OCI-LY1 (cell line): ENCODE measurements around the gene NFAT5.
"Not testable (repeated sequence)": the region's sequence is repeated elsewhere in the genome, so short reads cannot be mapped to it uniquely, and the experiment has no call there.

Experiments
- H2AFZ ChIP-seq: fragments of 200-600 bp; sonication (generic), shearing (Covaris generic); 2 replicates; pipeline ENCODE4 v1.6.0; 2014; ENCODE audit warnings: antibody characterized with exemption, mild to moderate bottlenecking, low read length
- H3F3A ChIP-seq: fragments of 200-600 bp; sonication (generic), shearing (Covaris generic); 2 replicates; pipeline ENCODE4 v1.6.0; 2014; ENCODE audit warnings: mild to moderate bottlenecking, antibody characterized with exemption, low read length, moderate library complexity; ENCODE audit not compliant: insufficient read depth
- H3K27ac ChIP-seq: fragments of 200-600 bp; sonication (generic); 2 replicates; pipeline ENCODE4 v1.5.1; 2014; ENCODE audit warnings: low read length, mixed run types, mild to moderate bottlenecking, low read depth; ENCODE audit not compliant: poor library complexity, severe bottlenecking
- H3K27me3 ChIP-seq: fragments of 200-600 bp; sonication (generic); 2 replicates; pipeline ENCODE4 v1.6.0; 2014; ENCODE audit warnings: antibody characterized with exemption, mild to moderate bottlenecking, low read length, moderate library complexity; ENCODE audit not compliant: insufficient read depth
- H3K36me3 ChIP-seq: fragments of 200-600 bp; sonication (generic); 2 replicates; pipeline ENCODE4 v1.6.1; 2014; ENCODE audit warnings: mild to moderate bottlenecking, antibody characterized with exemption, low read length, moderate library complexity, mixed read lengths; ENCODE audit not compliant: insufficient read depth
- H3K4me1 ChIP-seq: fragments of 200-600 bp; sonication (generic); 2 replicates; pipeline ENCODE4 v1.5.1; 2014; ENCODE audit warnings: mild to moderate bottlenecking, low read length, moderate library complexity; ENCODE audit not compliant: insufficient read depth, severe bottlenecking
- H3K4me2 ChIP-seq: fragments of 200-600 bp; sonication (generic), shearing (Covaris generic); 2 replicates; pipeline ENCODE4 v1.6.1; 2014; ENCODE audit warnings: low read length
- H3K4me3 ChIP-seq: fragments of 200-600 bp; sonication (generic); 2 replicates; pipeline ENCODE4 v1.5.1; 2014; ENCODE audit warnings: low read length, low read depth, mild to moderate bottlenecking, mixed read lengths; ENCODE audit not compliant: poor library complexity, severe bottlenecking
- H3K79me2 ChIP-seq: fragments of 200-600 bp; shearing (Covaris generic); 2 replicates; pipeline ENCODE4 v1.6.1; 2016; ENCODE audit warnings: mixed run types, low read length, mixed read lengths; ENCODE audit not compliant: insufficient read depth
- H3K9ac ChIP-seq: fragments of 200-600 bp; sonication (generic), shearing (Covaris generic); 2 replicates; pipeline ENCODE4 v1.6.1; 2014; ENCODE audit warnings: mild to moderate bottlenecking, low read length, mixed read lengths
- H3K9me2 ChIP-seq: fragments of 200-600 bp; sonication (generic), shearing (Covaris generic); 2 replicates; pipeline ENCODE4 v1.6.1; 2014; ENCODE audit warnings: low read depth, mild to moderate bottlenecking, low read length, mixed read lengths
- H3K9me3 ChIP-seq: fragments of 200-600 bp; shearing (Covaris generic); 2 replicates; pipeline ENCODE4 v1.6.1; 2014; ENCODE audit warnings: low read length, mixed read lengths
- H4K20me1 ChIP-seq: fragments of 200-600 bp; sonication (generic), shearing (Covaris generic); 2 replicates; pipeline ENCODE4 v1.6.0; 2016; ENCODE audit warnings: mild to moderate bottlenecking, low read length; ENCODE audit not compliant: insufficient read depth
- EZH2 ChIP-seq: fragments of 200-600 bp; sonication (generic), shearing (Covaris generic); IDR thresholded peaks from 2 replicates; pipeline ENCODE4 v1.8.0; 2017; ENCODE audit warnings: borderline replicate concordance, mixed run types, mild to moderate bottlenecking, antibody characterized with exemption, low read length, moderate library complexity, mixed read lengths
- TF ChIP-seq, protein P1 (sequence below): fragments of 200-600 bp; sonication (generic), shearing (Covaris generic); IDR thresholded peaks from 2 replicates; pipeline ENCODE4 v1.5.1; 2017; ENCODE audit warnings: mild to moderate bottlenecking, antibody characterized with exemption, low read length, moderate library complexity, mixed read lengths

NFAT5 gene

DNA sequence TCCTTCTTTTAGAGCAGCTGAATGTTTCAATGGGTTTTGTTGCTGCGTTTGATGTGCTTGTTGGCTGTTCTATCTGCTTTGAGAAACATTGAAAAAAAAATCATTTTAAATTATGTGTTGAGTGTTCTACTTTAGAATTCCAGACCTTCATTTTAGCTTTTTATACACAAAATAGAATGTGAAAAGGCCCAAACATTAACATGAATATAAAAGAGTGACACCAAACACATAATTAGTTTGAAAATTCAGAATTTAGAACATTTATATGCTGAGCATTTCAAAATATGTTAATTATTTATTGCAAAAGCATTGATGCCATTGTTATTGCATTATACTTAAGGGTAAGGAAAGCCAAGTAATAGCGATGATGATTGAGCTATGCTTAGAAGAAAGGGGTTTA is 2.9 kb downstream of the NFAT5 start:
- peak overlapping the region; percentile 45 for H3K9ac ChIP-seq
- H3K79me2 ChIP-seq = peaks cover 45% of the 10 kb centered on the region
- no peaks in the 10 kb centered on the region for H3K27me3 ChIP-seq
- H3F3A ChIP-seq = no peaks in the 10 kb centered on the region
- peaks cover 43% of the 10 kb centered on the region for H3K4me1 ChIP-seq
- TF ChIP-seq, protein P1, sequence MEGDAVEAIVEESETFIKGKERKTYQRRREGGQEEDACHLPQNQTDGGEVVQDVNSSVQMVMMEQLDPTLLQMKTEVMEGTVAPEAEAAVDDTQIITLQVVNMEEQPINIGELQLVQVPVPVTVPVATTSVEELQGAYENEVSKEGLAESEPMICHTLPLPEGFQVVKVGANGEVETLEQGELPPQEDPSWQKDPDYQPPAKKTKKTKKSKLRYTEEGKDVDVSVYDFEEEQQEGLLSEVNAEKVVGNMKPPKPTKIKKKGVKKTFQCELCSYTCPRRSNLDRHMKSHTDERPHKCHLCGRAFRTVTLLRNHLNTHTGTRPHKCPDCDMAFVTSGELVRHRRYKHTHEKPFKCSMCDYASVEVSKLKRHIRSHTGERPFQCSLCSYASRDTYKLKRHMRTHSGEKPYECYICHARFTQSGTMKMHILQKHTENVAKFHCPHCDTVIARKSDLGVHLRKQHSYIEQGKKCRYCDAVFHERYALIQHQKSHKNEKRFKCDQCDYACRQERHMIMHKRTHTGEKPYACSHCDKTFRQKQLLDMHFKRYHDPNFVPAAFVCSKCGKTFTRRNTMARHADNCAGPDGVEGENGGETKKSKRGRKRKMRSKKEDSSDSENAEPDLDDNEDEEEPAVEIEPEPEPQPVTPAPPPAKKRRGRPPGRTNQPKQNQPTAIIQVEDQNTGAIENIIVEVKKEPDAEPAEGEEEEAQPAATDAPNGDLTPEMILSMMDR = no peak
- TF ChIP-seq EZH2 = no peak
- no peaks in the 10 kb centered on the region for H3K9me3 ChIP-seq
- no peaks in the 10 kb centered on the region for H4K20me1 ChIP-seq
- H2AFZ ChIP-seq = no peak overlapping the region
- H3K27ac ChIP-seq = peak overlapping the region; percentile 50
- peak overlapping the region; percentile 81 for H3K4me2 ChIP-seq
- peak overlapping the region; percentile 99 for H3K4me3 ChIP-seq
- no peaks in the 10 kb centered on the region for H3K9me2 ChIP-seq
- no peaks in the 10 kb centered on the region for H3K36me3 ChIP-seq

DNA sequence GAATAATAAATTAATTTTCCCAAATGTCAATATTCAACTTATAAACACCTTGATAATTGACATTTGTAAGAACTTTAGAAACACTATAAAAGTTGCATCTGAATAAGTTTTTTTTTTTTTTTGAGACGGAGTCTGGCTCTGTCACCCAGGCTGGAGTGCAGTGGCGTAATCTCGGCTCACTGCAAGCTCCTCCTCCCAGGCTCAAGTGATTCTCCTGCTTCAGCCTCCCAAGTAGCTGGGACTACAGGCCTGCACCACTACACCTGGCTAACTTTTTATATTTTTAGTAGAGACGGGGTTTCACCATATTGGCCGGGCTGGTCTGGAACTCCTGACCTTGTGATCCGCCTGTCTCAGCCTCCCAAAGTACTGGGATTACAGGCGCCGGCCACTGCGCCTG is 13.0 kb downstream of the NFAT5 start:
- H3K4me3 ChIP-seq, H3K27me3 ChIP-seq, H3K9ac ChIP-seq, H3K4me2 ChIP-seq, H3F3A ChIP-seq, H3K36me3 ChIP-seq, H4K20me1 ChIP-seq, H2AFZ ChIP-seq, H3K9me2 ChIP-seq, H3K9me3 ChIP-seq, H3K27ac ChIP-seq: not testable (repeated sequence)
- H3K4me1 ChIP-seq = peaks cover 16% of the 10 kb centered on the region
- H3K79me2 ChIP-seq = peaks cover 30% of the 10 kb centered on the region

DNA sequence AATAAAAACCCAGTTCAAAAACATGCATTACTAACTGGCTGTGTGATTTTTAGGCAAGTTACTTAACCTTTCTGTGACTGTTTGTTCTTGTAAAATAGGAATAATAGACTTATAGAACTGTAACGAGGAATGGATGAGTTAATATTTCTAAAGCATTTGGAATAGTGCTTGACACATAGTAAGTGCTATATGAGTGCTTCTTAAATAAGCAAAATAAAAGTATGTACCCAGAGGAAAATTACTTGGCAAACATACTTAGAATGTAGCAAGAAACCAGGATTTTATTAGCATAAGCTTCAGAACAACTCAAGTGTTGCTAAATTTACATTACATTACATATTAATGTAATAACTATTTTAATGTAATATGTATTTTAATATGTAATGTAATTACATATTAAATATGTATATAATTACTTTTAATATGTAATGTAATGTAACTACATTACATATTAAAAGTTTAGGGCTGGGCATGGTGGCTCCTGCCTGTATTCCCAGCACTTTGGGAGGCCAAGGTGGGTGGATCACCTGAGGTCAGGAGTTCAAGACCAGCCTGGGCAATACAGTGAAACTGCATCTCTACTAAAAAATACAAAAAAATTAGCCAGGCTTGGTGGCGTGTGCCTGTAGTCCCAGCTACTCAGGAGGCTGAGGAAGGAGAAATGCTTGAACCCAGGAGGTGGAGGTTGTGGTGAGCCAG is 14.2 kb downstream of the NFAT5 start:
- Histone ChIP-seq H3K9ac (no peak overlapping the region), H3K4me3 (no peak overlapping the region), H3K9me3 (no peaks in the 10 kb centered on the region), H4K20me1 (no peaks in the 10 kb centered on the region), H3K36me3 (no peaks in the 10 kb centered on the region), H3K4me2 (no peak overlapping the region), H2AFZ (no peak overlapping the region), H3K27ac (no peak overlapping the region), H3F3A (no peaks in the 10 kb centered on the region), H3K9me2 (no peaks in the 10 kb centered on the region), H3K27me3 (no peaks in the 10 kb centered on the region), H3K4me1 (peaks cover 16% of the 10 kb centered on the region), H3K79me2 (peaks cover 26% of the 10 kb centered on the region)
- TF ChIP-seq EZH2 = no peak
- TF ChIP-seq, protein P1 = no peak

DNA sequence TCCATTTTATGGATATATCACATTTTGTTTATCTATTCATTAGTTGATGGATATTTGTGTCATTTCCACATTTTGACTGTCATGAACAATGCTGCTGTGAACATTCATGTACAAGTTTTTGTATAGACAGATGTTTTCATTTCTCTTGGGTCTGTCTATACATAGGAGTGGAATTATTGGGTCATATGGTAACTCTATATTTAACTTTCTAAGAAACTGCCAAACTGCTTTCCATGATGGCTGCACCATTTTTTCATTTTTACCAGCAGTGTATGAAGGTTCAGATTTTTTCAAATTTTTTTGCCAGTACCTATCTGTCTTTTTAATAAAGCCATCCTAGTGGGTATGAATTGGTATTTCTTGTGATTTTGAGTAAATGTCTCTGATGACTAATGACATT is 15.5 kb downstream of the NFAT5 start:
- Histone ChIP-seq H4K20me1 (no peaks in the 10 kb centered on the region), H3K9me2 (no peaks in the 10 kb centered on the region), H3K9me3 (no peaks in the 10 kb centered on the region), H3K79me2 (peaks cover 26% of the 10 kb centered on the region), H2AFZ (no peak overlapping the region), H3F3A (no peaks in the 10 kb centered on the region), H3K36me3 (no peaks in the 10 kb centered on the region), H3K9ac (no peak overlapping the region), H3K4me2 (no peak overlapping the region), H3K27me3 (no peaks in the 10 kb centered on the region), H3K27ac (no peak overlapping the region), H3K4me1 (peaks cover 9% of the 10 kb centered on the region), H3K4me3 (no peak overlapping the region)
- TF ChIP-seq, protein P1 = no peak
- no peak for TF ChIP-seq EZH2

DNA sequence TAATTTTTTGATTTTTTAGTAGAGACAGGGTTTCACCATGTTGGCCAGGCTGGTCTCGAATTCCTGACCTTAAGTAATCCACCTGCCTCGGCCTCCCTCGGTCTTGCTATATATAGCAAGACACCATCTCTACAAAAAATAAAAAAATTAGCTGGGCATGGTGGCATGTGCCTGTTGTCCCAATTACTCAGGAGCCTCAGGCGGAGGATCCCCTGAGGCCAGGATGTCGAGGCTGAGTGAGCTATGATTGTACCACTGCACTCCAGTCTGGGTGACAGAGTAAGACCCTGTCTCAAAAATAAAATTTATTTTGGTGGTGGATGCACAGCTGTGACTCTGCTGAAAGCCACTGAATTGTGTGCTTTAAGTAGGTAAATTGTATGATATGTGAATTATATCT is 18.7 kb downstream of the NFAT5 start:
- H4K20me1 ChIP-seq, H3K36me3 ChIP-seq, H3F3A ChIP-seq, H3K9me2 ChIP-seq, H3K9me3 ChIP-seq, H3K27ac ChIP-seq, H3K4me3 ChIP-seq, H3K27me3 ChIP-seq, H3K4me1 ChIP-seq, H2AFZ ChIP-seq, H3K4me2 ChIP-seq, H3K9ac ChIP-seq: not testable (repeated sequence)
- H3K79me2 ChIP-seq = peaks cover 16% of the 10 kb centered on the region
